Measurements from ENCODE around the gene GNA12. TPM values are rescaled to one million over a fixed set of nuclear protein-coding genes. Genes with fewer than 3 reads are reported as not detected.
A peak's percentile ranks its signal among the peaks of the same experiment; 100 is the strongest.

GNA12 gene
- total RNA-seq, 1 donor from 2014 or later, result 67.2 TPM

- Mint-ChIP-seq H3K4me3 (ENCODE audit: unreplicated experiment) (no peak overlapping the region), H3K27me3 (ENCODE audit: low read depth, unreplicated experiment) (peaks cover 4% of the 10 kb centered on the region), H3K27ac (ENCODE audit: unreplicated experiment) (no peak overlapping the region)
Measured at GRCh38 chr7:2872296-2872874, 28.3 kb upstream of the GNA12 start.

GRCh38 chr7:2870471-2870931, 26.4 kb upstream of the GNA12 start:
- no peaks in the 10 kb centered on the region for H3K36me3 Mint-ChIP-seq (ENCODE audit: low read depth, unreplicated experiment)
- Histone ChIP-seq H3K27ac (ENCODE audit: low read depth, low read length) (no peak overlapping the region), H3K4me1 (ENCODE audit: insufficient read depth, low read length) (peaks cover 12% of the 10 kb centered on the region), H4K20me1 (ENCODE audit: insufficient read depth, low read length) (no peaks in the 10 kb centered on the region), H3K4me3 (ENCODE audit: insufficient read depth, low read depth, low read length) (no peak overlapping the region), H3K4me2 (ENCODE audit: low read length) (no peak overlapping the region), H3K9ac (ENCODE audit: low read length) (no peak overlapping the region), H2AFZ (ENCODE audit: low read depth, low read length) (peak overlapping the region; percentile 6), H3K36me3 (ENCODE audit: insufficient read depth, low read length) (no peaks in the 10 kb centered on the region), H3K9me3 (ENCODE audit: insufficient read depth, low read depth, low read length) (no peaks in the 10 kb centered on the region), H3K79me2 (ENCODE audit: insufficient read depth, low read length) (no peaks in the 10 kb centered on the region), H3K27me3 (ENCODE audit: insufficient read depth, low read length) (no peaks in the 10 kb centered on the region)
- no peaks in the 10 kb centered on the region for H3K9me3 Mint-ChIP-seq (ENCODE audit: unreplicated experiment)
- peak; percentile 44 for DNase-seq (ENCODE audit: low read depth)
- no peak for FAIRE-seq
- peaks cover 7% of the 10 kb centered on the region for H3K27me3 Mint-ChIP-seq (ENCODE audit: low read depth, unreplicated experiment)
- H3K4me3 Mint-ChIP-seq (ENCODE audit: unreplicated experiment), result no peak overlapping the region
- no peak for TF ChIP-seq CTCF (IDR thresholded peaks at IDR 0.05; ENCODE audit: insufficient read depth, low read depth, low read length)
- no peak for TF ChIP-seq EZH2 (IDR thresholded peaks at IDR 0.05; ENCODE audit: insufficient read depth, low read length)
- no peak overlapping the region for H3K27ac Mint-ChIP-seq (ENCODE audit: unreplicated experiment)
- H3K4me1 Mint-ChIP-seq (ENCODE audit: low read depth, unreplicated experiment), result peaks cover 6% of the 10 kb centered on the region

More at GRCh38 chr7:2872296-2872874, 28.3 kb upstream of the GNA12 start:
- no peak overlapping the region for H2AFZ ChIP-seq (ENCODE audit: low read depth, low read length)
- no peaks in the 10 kb centered on the region for H3K9me3 ChIP-seq (ENCODE audit: insufficient read depth, low read depth, low read length)
- no peaks in the 10 kb centered on the region for H3K36me3 ChIP-seq (ENCODE audit: insufficient read depth, low read length)
- H4K20me1 ChIP-seq (ENCODE audit: insufficient read depth, low read length), result no peaks in the 10 kb centered on the region
- TF ChIP-seq EZH2 (IDR thresholded peaks at IDR 0.05; ENCODE audit: insufficient read depth, low read length) (no peak), CTCF (IDR thresholded peaks at IDR 0.05; ENCODE audit: insufficient read depth, low read depth, low read length) (no peak)
- DNase-seq (ENCODE audit: low read depth), result no peak
- H3K4me2 ChIP-seq (ENCODE audit: low read length), result no peak overlapping the region
- peaks cover 20% of the 10 kb centered on the region for H3K4me1 ChIP-seq (ENCODE audit: insufficient read depth, low read length)
- FAIRE-seq, result no peak
- no peak overlapping the region for H3K4me3 ChIP-seq (ENCODE audit: insufficient read depth, low read depth, low read length)
- H3K9ac ChIP-seq (ENCODE audit: low read length), result no peak overlapping the region
- Mint-ChIP-seq H3K36me3 (ENCODE audit: low read depth, unreplicated experiment) (no peaks in the 10 kb centered on the region), H3K9me3 (ENCODE audit: unreplicated experiment) (no peaks in the 10 kb centered on the region), H3K4me1 (ENCODE audit: low read depth, unreplicated experiment) (peaks cover 6% of the 10 kb centered on the region)
- H3K27ac ChIP-seq (ENCODE audit: low read depth, low read length), result no peak overlapping the region
- no peaks in the 10 kb centered on the region for H3K27me3 ChIP-seq (ENCODE audit: insufficient read depth, low read length)
- no peaks in the 10 kb centered on the region for H3K79me2 ChIP-seq (ENCODE audit: insufficient read depth, low read length)

- Histone ChIP-seq H3K4me2 (ENCODE audit: low read length) (no peak overlapping the region), H3K36me3 (ENCODE audit: insufficient read depth, low read length) (no peaks in the 10 kb centered on the region), H3K9me3 (ENCODE audit: insufficient read depth, low read depth, low read length) (no peaks in the 10 kb centered on the region), H2AFZ (ENCODE audit: low read depth, low read length) (peak overlapping the region; percentile 6), H3K27me3 (ENCODE audit: insufficient read depth, low read length) (no peaks in the 10 kb centered on the region), H3K4me1 (ENCODE audit: insufficient read depth, low read length) (peaks cover 12% of the 10 kb centered on the region), H4K20me1 (ENCODE audit: insufficient read depth, low read length) (no peaks in the 10 kb centered on the region), H3K27ac (ENCODE audit: low read depth, low read length) (no peak overlapping the region), H3K9ac (ENCODE audit: low read length) (no peak overlapping the region), H3K79me2 (ENCODE audit: insufficient read depth, low read length) (no peaks in the 10 kb centered on the region), H3K4me3 (ENCODE audit: insufficient read depth, low read depth, low read length) (no peak overlapping the region)
- Mint-ChIP-seq H3K9me3 (ENCODE audit: unreplicated experiment) (no peaks in the 10 kb centered on the region), H3K4me3 (ENCODE audit: unreplicated experiment) (no peak overlapping the region), H3K4me1 (ENCODE audit: low read depth, unreplicated experiment) (peaks cover 7% of the 10 kb centered on the region), H3K27ac (ENCODE audit: unreplicated experiment) (no peak overlapping the region), H3K36me3 (ENCODE audit: low read depth, unreplicated experiment) (no peaks in the 10 kb centered on the region), H3K27me3 (ENCODE audit: low read depth, unreplicated experiment) (peaks cover 7% of the 10 kb centered on the region)
- no peak for TF ChIP-seq CTCF (IDR thresholded peaks at IDR 0.05; ENCODE audit: insufficient read depth, low read depth, low read length)
- no peak for DNase-seq (ENCODE audit: low read depth)
- no peak for FAIRE-seq
Measured at GRCh38 chr7:2869981-2870380, 25.9 kb upstream of the GNA12 start.
